ENCODE measurements around the gene G6PC1.
"Not testable (repeated sequence)": the region's sequence is repeated elsewhere in the genome, so short reads cannot be mapped to it uniquely, and the experiment has no call there.

Gene G6PC1

DNA sequence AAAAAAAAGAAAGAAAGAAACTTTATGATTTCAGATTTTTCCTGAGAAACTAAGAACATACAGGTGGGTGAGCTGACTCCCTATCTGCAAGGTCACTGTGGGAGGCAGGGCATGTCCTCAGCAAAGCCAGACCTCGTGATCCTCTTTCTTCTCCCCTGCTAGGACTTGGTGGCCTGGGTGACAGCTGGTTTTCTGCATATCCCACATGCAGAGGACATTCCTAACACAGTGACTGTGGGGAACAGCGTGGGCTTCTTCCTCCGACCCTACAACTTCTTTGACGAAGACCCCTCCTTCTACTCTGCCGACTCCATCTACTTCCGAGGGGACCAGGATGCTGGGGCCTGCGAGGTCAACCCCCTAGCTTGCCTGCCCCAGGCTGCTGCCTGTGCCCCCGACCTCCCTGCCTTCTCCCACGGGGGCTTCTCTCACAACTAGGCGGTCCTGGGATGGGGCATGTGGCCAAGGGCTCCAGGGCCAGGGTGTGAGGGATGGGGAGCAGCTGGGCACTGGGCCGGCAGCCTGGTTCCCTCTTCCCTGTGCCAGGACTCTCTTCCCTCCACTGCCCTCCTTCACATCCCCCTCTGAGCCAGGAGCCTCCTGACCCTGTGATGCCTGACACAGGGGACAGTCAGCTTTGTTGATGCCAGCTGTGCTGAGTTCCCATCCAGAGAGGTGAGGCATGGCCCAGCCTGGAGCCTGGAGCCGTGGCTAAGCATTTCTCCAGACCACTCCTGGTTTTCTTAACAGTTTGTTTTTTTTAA is 26.5 kb upstream of the G6PC1 start:
- not testable (repeated sequence) for DNase-seq

DNA sequence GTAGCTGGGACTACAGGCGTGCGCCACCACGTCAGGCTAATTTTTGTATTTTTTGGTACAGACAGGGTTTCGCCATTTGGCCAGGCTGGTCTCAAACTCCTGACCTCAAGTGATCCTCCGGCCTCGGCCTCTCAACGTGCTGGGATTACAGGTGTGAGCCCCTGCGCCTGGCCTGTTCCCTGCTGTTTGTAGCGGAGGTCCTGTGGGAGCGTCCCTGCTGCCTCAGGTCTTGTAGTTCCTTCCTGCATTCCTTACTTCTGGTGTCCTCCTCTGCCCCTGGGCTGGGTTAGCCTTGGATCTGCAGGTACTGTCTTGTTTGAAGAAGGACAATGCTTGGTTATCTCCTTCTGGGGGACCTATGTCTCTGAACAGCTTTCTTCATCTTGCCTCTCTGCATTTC is 23.6 kb upstream of the G6PC1 start:
- DNase-seq = no peak

DNA sequence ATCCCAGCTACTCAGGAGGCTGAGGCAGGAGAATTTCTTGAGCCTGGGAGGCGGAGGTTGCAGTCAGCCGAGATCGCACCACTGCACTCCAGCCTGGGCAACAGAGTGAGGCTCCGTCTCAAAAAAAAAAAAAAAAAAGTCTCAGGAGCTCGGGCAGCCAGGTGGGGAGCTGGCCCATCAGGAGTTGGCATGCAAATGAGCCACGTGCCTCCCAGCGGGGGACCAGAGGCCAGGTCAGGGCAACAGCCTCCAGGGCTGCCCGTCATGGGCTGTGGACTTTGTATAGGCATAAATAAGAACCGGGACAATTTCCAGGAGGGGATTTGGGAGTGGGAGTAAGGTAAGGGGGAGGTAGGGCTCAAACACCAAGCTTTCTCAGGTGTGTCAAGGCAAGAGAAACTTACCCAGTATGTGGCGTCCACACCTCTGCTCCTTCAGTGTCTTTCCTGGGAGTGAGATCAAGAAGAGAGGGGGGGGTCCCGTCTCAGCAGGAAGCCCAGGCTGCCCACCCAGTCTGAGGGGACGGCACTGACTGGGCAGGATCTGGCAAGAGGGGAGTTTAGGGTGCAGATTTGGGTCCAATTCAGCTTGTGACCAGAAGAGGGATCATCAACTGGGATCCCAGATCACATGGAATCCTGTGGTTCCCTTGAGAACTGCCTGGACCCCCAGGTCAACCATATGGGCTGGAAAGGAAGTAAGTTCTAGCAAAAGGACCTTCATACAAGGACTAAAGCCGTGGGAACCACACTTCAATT is 22.3 kb upstream of the G6PC1 start:
- no peak for DNase-seq

DNA sequence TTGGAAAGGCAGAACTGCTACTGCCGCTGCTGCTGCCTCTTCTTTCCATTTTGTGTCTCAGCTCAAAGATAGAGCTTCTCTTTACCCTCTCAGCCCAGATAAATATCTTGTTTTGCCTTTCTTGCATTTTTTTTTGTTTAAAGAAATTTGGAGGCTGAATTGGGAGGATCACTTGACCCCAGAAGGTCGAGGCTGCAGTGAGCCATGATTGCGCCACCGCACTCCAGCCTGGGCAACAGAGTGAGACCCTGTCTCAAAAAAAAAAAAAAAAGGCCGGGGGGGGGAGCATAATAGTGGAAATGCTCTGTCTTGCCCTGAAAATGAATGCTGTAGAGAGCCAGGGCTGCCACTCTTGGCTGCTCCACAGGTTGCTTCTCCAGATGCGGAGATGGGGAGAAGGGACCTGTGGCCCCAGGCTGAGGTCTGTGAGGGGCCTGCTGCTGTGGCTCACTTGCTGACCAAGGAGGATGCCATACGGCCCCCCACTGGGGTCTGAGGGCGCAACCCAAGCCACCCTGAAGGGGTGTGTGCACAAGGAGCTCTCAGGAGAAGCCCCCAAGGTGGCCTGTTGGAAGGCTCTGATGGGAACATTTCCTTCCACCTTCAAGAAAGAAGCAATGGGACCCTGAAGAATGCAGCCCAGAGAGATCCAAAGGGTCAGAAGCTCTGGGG is 21.5 kb upstream of the G6PC1 start:
- DNase-seq = no peak

DNA sequence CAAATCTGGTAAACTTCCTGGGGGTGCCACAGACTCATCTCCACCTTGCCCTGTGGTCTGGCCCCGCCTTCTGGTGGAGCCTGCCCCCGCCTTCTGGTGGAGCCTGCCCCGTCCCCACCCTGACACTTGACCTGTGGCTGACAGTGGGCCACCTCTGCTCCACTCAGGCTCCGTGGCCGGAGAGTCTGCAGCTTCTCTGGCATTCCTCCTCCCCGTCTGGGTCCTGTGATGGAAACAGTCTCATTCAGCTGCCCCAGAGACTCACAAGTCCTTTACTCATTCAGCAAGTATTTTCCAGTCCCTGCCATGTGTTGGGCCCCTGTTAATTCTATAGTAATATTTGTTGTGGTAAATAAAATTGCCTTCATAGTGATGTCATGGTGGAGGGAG is 21.0 kb upstream of the G6PC1 start:
- no peak for DNase-seq

DNA sequence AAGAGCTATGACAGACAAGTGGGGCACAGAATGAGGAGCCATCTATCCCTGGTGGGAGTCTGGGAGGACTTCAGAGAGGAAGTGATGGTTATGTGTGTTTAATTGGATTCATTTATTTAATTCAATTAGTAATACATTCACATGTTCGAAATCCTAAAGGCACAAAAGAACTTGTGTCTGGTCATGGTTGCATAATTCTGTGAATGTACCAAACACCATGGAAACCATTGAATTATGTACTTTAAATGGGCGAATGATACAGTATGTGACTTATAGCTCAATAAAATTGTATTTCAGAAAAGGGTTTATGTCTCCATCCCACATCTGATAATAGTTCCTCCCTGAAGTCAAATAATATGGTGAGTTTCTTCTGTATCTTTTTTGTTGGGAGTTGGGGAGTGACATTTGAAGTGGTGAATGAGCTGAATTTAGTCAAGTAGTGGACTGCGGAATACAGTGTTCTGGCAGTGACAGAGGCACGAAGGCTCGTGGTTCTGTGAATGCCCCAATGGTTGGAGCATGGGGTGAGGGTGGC is 19.8 kb upstream of the G6PC1 start:
- DNase-seq = no peak

DNA sequence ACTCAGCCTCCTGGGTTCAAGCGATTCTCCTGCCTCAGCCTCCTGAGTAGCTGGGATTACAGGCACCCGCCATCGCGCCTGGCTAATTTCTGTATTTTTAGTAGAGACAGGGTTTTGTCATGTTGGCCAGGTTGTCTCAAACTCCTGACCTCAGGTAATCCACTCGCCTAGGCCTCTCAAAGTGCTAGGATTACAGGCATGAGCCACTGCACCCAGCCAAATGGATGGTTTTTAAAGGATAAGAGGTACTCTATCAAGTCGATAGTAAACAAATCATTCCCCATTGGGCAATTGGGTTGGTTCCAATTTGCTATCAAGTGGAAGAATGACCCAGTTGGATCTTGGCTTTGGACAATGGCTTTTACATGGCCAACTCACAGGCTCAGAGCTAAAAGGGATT is 18.9 kb upstream of the G6PC1 start:
- not testable (repeated sequence) for DNase-seq

DNA sequence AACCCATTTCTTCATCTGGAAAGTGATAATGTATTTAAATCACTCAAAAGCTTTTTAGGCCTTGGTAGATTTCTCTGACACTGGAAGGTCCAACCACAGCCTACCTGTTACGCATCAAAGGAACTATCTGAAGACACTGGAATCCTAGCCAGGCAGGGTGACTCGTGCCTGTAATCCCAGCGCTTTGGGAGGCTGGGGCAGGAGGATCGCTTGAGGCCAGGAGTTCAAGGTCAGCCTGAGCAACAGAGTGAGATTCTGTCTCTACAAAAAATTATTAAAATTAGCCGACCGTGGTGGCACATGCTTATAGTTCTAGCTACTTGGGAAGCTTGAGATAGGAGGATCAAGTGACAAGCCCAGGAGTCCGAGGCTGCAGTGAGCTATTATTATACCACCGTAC is 18.4 kb upstream of the G6PC1 start:
- DNase-seq = no peak

DNA sequence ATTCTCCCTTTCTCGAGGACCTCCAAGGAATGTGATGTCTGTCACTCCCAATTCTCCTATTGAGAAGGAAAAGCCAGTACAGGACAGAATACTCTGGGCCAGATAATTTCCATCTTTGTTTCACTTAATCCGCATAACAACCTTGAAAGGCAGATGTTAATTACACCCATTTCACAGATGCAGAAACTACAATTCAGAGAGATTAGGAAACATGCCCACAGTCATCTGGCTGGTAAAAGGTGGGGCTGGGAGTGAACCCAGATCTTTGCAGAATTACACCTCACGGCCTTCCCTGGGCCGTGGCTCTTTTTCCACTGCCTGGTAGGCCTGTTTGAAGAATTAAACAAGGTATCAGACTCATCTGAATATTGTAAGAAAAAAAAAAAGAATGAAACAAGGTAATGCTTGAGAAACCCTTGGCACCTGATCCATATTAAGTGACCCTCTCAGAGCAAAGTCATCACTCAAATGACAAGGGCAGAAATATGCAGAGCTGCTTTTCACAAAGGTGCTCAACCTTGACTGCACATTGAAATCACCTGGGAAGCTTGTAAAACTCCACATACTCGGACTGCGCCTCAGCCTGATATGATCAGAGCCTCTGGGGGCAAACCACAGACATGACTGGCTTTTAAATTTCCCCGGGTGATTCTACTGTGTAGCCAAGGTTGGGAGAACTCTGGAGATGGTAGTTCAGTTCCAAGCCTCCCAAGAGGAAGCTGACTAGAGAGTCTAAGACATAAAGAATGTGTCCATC is 16.6 kb upstream of the G6PC1 start:
- DNase-seq = no peak

DNA sequence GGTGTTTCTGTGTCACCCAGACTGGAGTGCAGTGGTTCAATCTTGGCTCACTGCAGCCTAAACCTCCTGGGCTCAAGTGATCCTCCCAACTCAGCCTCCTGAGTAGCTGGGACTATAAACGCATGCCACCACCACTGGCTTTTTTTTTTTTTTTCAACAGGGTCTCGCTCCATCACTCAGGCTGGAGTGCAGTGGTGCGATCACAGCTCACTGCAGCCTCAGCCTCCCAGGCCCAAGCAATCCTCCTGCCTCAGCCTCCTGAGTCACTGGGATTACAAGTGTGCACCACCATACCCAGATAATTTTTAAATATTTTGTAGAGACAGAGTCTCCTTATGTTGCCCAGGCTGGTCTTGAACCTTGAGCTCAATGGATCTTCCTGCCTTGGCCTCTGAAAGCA is 14.8 kb upstream of the G6PC1 start:
- DNase-seq = not testable (repeated sequence)

DNA sequence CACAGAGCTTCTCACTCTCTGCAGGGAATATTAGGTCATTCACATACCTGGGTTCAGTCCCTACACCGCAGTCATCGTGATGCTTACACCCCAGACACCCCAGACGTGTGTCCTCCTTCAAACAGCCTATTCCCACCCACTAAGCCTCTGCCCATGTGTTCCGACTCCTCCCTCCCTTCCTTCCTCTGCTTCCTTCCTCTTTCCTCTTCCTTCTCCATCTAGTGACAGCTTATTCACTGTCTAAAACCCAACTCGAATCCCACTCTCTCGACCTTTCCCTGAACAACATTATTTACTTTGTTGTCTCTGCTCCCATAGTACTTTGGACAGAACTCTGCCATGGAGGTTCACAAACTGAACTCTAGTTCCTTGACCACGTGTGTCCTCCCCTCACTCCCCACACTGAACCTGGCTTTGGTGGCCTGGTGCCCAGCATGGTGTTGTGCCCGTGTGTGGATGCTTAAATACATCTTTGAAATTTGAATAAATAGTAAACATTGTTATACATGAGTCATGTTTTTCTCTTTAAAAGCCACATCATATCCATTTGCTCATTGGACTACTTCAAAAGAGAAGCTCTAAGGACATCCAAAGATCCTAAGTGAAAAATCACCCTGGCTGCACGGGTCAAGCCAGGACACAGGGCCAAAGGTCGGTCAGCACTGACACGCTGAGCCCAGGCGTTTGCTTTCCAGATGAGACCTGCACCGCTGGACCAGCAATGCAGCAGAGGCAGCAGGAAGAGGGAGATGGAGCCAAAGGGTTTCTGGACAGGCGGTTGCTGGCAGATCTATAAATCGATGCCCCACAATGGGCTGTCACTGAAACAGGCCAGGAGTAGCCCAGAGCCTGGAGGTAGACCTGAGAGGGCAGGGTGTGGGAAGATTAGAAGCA is 14.1 kb upstream of the G6PC1 start:
- no peak for DNase-seq

DNA sequence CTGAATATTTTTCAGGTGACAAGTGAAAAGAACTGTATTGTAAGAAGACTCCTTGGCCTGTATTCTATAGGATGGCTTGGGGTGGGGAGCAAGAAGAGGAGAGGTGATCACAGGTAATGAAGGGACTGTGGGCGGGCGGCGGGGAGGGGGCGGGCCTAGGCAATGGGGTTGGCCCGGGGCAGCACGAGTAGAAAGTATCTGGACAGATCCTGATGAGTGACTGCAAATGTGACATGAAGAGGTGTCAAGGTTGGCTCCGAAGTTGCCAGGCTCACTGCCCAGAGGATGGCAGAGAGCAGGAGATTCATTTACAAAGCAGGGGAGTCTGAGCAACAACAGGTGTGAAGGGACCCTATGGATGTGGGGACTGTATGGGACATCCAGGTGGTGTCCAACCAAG is 10.8 kb upstream of the G6PC1 start:
- DNase-seq = no peak

DNA sequence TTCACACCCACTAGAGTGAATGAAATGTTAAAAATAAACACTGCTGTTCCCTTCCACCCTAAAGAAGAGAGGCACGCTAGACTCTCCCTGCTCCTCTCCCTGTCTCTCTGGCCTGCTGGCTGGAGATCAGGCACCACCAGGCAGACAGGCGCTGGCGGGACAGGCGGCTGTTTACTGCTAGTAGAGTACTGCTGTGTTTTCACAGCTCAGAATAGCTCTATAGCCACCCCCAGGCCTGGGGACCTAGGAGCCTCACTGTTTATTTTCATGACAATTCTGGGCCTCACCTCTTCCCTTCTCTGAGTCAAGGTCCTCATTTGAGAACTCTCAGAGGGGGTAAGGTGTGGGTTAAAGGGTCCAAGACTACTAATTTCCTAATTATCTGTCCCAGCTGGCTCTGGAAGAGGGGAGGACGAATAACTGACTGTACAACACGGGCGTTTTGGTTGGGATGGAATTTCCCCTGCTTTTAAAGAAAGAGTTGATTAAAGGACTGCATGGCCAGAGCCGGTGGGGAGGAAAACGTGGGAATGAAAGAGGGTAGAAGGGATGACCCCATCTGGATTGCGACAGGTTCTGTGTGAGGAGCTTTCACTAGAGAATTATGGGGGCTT is 9.0 kb upstream of the G6PC1 start:
- peak; percentile 9 for DNase-seq

DNA sequence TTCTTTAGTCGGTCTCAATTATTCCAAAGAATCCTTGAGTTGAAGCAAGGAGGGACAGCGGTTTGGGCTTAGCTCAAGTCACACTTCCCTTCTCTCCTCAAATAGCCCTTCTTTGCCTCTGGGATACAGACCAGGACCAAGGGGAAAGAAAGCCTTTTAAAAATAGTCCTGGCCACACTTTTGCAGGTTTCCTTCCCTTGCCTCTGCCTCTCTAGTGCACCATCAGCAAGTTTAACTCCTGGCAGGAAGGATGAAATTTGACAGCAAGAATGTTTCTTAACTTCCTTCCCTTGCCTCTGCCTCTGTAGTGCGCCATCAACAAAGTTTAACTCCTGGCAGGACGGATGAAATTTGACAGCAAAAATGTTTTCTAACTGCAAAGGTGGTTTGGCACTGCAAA is 7.2 kb upstream of the G6PC1 start:
- no peak for DNase-seq

DNA sequence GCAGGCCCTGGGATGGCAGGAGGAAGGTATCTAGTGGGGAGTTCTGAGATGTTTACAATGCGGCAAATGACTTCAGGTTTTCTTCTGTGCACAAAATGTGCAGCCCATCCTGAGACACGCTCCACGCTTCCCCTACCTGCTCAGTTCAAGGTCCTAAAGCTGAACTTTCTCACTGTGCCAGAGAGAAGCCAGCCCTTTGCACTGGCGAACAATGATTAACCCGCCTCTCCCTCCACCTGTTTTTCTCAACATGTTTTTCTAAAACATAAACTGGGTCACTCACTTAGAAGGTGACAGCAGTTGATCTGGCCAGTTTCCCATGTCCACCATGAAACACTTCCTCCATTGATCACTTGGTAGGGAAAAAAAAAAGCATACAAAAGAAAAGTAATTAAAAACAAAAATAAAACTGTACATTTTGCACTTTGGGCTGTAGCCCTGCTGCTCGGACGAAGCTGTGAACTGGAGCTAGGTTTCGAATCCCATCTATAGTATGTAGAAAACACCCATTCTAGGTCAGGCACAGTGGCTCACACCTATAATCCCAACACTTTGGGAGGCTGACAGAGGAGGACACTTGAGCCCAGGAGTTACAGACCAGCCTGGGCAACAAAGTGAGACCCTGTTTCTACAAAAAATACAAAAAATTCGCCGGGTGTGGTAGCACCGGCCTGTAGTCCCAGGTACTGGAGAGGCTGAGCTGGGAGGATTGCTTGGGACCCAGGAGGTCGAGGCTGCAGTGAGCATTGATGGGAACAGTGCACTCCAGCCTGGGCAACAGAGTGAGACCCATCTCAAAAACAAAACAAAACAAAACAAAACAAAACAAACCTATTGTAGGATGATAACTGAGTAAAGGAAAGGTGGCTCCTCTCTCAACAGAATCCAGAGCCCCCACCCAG is 6.1 kb upstream of the G6PC1 start:
- no peak for DNase-seq

DNA sequence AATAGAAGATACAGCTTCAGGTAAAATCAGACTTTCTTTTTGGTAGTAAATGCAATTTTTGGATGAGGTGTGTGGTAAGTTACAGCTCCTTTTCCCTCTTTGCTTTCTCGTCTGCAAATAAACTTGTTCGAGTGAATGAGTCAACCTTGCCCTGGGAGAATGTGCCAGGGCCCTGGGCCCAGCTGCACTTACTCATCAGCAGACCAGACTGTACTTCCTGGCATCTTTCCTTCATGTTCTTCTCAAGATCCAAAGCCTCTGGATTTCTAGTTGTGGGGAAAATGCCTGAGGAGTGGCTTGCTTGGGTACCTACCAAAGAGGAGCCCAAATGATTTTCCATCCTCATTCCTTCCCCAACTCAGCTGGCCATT is 5.4 kb upstream of the G6PC1 start:
- no peak for DNase-seq

DNA sequence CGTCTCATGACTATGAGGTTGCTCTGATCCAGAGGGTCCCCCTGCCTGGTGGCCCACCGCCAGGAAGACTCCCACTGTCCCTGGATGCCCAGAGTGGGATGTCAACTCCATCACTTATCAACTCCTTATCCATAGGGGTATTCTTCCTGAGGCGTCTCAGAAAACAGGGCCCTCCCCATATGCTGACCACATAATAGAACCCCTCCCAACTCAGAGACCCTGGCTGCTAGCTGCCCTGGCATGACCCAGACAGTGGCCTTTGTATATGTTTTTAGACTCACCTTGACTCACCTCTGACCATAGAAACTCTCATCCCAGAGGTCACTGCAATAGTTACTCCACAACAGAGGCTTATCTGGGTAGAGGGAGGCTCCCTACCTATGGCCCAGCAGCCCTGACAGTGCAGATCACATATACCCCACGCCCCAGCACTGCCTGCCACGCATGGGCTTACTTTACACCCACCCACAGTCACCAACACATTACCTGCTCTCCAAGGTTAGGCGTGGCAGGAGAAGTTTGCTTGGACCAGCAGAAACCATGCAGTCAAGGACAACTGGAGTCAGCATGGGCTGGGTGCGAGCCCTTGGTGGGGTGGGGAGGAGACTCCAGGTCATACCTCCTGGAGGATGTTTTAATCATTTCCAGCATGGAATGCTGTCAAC is 2.3 kb upstream of the G6PC1 start:
- no peak for DNase-seq

DNA sequence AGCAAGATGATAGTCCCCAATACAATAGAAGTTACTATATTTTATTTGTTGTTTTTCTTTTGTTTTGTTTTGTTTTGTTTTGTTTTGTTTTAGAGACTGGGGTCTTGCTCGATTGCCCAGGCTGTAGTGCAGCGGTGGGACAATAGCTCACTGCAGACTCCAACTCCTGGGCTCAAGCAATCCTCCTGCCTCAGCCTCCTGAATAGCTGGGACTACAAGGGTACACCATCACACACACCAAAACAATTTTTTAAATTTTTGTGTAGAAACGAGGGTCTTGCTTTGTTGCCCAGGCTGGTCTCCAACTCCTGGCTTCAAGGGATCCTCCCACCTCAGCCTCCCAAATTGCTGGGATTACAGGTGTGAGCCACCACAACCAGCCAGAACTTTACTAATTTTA is 618 bp upstream of the G6PC1 start:
- not testable (repeated sequence) for DNase-seq

DNA sequence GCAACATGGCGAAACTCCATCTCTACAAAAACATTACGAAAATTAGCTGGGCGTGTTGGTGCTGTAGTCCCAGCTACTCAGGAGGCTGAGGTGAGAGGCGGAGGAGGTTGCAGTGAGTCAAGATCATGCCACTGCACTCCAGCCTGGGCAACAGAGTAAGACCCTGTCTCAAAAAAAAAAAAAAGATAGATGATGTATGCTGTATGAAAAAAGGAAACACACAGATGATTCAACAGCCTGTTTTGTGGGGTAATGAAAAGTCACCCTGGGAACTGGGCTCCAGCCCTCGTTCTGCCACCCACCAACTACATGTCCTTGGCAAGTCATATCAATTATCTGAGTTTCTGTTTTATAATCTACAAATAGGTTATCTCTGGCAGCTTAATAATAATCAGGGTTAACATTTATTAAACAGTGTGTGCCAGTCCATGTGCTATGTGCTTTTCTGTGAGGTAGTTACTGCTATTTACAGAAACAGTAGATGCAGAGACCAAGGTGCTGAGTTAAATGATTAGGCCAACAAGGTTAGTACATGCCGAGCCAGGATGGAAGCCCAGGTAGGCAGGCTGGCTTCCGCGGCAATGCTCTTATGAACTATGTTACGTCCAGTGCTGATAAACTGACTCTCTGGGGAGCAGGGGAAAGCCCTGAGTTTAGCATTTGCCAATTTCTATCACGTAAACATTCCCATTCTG is 1.1 kb downstream of the G6PC1 start:
- no peak for DNase-seq

Data from DMS153 (cell line).